HS-5 (cell line): Measurements from ENCODE around the gene HHAT.
A peak's percentile ranks its signal among the peaks of the same experiment; 100 is the strongest.
"Not testable (repeated sequence)": the region's sequence is repeated elsewhere in the genome, so short reads cannot be mapped to it uniquely, and the experiment has no call there.

Source experiments
- DNase-seq: peaks from one replicate; pipeline ENCODE4 v3.0.0-alpha.2; 2012; ENCODE audit warnings: low read depth

Gene HHAT

GRCh38 chr1:210647406-210648333 is 319.0 kb downstream of the HHAT start:
- peak; percentile 26 for DNase-seq

- DNase-seq, result no peak
Measured at GRCh38 chr1:210648588-210649269, 320.0 kb downstream of the HHAT start.

GRCh38 chr1:210650403-210650802 is 321.7 kb downstream of the HHAT start:
- no peak for DNase-seq

DNA sequence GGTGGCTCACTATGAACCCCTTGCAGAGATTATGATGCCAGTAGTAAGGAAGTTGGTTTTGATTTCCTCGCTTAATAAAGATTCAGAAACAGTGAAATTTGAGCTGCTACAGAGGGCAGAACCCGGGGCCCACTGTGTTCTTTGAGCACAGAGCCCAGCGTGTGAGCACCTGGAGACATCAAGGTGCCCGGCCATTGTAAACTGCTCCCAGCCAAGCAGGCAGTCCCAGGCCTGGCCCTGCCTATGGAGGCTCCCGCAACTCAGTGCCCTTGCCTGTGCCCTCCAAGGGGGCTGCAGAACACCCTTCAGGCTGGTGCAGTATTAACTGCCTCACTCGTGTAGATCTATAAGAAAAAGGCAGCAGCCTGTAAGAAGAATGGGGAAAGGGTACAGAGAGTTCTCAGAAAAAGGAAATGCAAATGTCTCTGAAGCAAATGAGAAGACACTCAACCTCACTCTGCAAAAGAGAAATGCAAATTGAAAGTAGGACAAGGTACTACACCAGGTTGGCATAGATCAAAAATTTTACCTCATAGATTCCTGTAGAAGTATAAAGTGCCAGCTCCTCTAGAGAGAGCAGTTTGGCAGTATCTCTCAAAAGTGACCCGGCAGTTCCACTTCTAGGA is 323.7 kb downstream of the HHAT start:
- DNase-seq, result no peak

- DNase-seq, result no peak
Measured at GRCh38 chr1:210653771-210654170, 325.1 kb downstream of the HHAT start.

- DNase-seq, result no peak
Measured at GRCh38 chr1:210654176-210654981, 325.7 kb downstream of the HHAT start.

- DNase-seq, result peak; percentile 25
Measured at GRCh38 chr1:210655511-210655910, 326.8 kb downstream of the HHAT start.

GRCh38 chr1:210657806-210658205 is 329.1 kb downstream of the HHAT start:
- no peak for DNase-seq

- DNase-seq, result not testable (repeated sequence)
Measured at GRCh38 chr1:210661520-210661919, 332.8 kb downstream of the HHAT start.

- no peak for DNase-seq
Measured at GRCh38 chr1:210662291-210663050, 333.8 kb downstream of the HHAT start.

GRCh38 chr1:210663730-210664573 is 335.2 kb downstream of the HHAT start:
- DNase-seq, result no peak

DNA sequence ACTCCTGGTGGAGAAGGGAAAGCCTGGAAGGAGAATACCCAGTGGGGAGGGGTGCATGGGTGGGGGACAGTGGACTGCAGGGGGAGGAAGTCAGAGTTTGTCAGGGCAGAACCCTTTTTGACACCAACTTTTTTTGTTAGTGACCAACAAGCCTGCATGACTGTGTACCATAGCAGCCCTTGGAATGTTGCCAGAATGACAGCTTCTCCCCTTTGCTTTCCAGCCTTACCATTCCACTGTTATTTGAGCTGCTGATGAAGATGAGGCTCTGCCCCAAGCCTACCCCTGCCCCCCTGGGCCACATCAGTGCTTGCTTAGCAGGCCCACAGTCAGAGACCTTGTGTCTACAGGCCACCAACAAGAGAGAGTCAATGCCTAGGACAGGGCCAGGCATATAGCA is 341.2 kb downstream of the HHAT start:
- no peak for DNase-seq

DNA sequence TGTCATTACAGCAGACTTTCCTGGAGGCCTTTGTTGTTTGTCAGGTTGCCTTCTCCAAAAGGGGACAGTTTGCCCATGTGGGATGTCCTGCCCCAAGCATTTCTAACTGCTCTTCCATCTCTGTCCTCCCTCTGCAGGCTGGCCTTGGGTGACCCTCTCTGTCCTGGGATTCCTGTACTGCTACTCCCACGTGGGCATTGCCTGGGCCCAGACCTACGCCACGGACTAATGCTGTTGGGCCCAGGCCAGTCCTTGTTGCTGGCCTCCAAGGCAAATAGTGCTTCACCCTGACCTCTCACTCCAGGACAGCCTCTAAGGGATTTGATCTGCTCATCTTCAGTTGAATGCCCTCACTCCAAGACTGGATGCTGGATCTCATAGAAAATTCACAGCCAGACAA is 345.4 kb downstream of the HHAT start:
- no peak for DNase-seq

- DNase-seq, result no peak
Measured at GRCh38 chr1:210676539-210676938, 347.8 kb downstream of the HHAT start.

- DNase-seq, result no peak
Measured at GRCh38 chr1:210677533-210677932, 348.8 kb downstream of the HHAT start.

DNA sequence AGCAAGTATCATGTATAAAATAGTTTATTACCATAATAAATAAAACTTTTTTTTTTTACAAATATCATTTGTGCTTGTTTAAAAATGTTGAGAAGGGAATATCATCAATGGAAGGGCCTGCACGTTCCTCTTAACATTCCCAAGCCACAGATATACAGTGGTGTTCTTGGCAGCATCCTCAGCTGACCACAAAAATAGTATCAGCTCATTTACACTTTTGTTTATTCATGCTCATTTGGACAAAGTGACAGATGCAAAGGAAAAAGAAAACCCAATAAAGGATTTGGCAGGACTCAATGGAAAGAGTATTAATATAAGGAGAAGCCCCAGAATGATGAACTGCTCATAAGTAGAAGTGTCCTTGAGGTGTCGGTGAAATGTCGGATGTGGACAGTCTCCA is 349.6 kb downstream of the HHAT start:
- no peak for DNase-seq

GRCh38 chr1:210681158-210681557 is 352.5 kb downstream of the HHAT start:
- DNase-seq, result peak; percentile 15

- no peak for DNase-seq
Measured at GRCh38 chr1:210683403-210684047, 354.8 kb downstream of the HHAT start.

DNA sequence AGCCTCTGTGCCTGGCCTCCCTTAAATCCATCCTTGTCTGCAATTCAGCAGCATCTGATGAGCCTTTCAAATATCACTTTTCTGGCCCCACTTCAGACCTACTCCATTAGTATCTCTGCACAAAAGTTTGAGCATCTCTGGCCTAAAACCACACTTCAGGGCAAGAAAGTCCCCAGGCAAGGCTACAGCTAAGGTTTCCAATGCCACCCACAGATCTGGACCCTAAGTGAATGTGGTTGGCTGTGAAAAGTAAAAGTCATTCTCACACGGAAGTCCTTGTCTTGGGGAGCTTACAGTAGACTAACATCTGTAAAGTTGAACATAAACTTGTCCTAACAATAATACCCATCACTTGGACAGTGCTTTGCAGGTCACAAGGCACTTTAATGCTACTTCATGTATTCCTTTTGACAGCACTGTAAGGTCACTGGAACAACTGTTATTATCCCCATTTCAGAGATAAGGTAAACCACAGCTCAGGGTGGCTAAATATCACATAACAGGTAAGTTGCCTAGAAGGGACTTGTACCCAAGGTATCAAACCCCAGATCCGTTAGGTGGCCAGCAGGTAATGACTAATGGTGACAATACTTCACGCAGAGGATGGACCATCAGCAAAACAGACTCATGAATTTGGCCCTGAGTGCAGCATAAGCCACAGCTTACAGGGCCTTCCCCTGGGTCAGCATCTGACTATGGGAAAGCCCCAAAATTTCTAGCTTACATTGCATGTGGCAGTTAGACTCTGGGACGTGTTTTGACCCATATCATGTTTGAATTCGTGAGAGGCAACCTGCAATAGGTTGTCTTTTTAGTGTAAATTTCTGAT is 356.0 kb downstream of the HHAT start:
- no peak for DNase-seq
